SK-N-SH treated with all-trans-retinoic acid at 6 μM for 48 hours (cell line): ENCODE results near the gene PTPRG.

Experiments
- ATAC-seq: fragments of 200-7000 bp; cut with Tn5 transposase; 3 replicates; pipeline ENCODE4 v1.9.1; 2020; ENCODE audit warnings: mild to moderate bottlenecking, moderate library complexity
- ARNTL ChIP-seq: fragments of 450-650 bp; formaldehyde crosslinking; IDR thresholded peaks from 2 replicates; pipeline ENCODE4 v1.5.0; 2020; ENCODE audit warnings: low read depth, mild to moderate bottlenecking, moderate library complexity, borderline replicate concordance
- BACH2 ChIP-seq: fragments of 250-450 bp; sonication (Bioruptor Pico); IDR thresholded peaks from 2 replicates; pipeline ENCODE4 v1.9.0; 2021; ENCODE audit warnings: mild to moderate bottlenecking, borderline replicate concordance
- CREB5 ChIP-seq: fragments of 250-450 bp; sonication (Bioruptor Pico); IDR thresholded peaks from 2 replicates; pipeline ENCODE4 v1.5.1; 2020; ENCODE audit warnings: low read depth, mild to moderate bottlenecking, moderate library complexity
- ESRRG ChIP-seq: fragments of 250-450 bp; sonication (Bioruptor Pico); IDR thresholded peaks from 2 replicates; pipeline ENCODE4 v1.6.1; 2021; ENCODE audit warnings: mild to moderate bottlenecking
- GLIS3 ChIP-seq: fragments of 250-450 bp; sonication (Bioruptor Pico); IDR thresholded peaks from 2 replicates; pipeline ENCODE4 v1.5.0; 2020; ENCODE audit warnings: mild to moderate bottlenecking, moderate library complexity
- ISL1 ChIP-seq: fragments of 250-450 bp; sonication (Bioruptor Pico); IDR thresholded peaks from 2 replicates; pipeline ENCODE4 v2.1.2; 2022; ENCODE audit warnings: mild to moderate bottlenecking, moderate library complexity
- OSR1 ChIP-seq: fragments of 250-450 bp; sonication (Bioruptor Pico); IDR thresholded peaks from 2 replicates; pipeline ENCODE4 v1.8.0; 2022; ENCODE audit warnings: moderate library complexity, mild to moderate bottlenecking, inconsistent platforms
- PPARA ChIP-seq: fragments of 250-450 bp; sonication (Bioruptor Pico); IDR thresholded peaks from 2 replicates; pipeline ENCODE4 v1.5.0; 2020; ENCODE audit warnings: mild to moderate bottlenecking, borderline replicate concordance
- RARB ChIP-seq: fragments of 250-450 bp; sonication (Bioruptor Pico); IDR thresholded peaks from 2 replicates; pipeline ENCODE4 v1.8.0; 2021; ENCODE audit warnings: mild to moderate bottlenecking, moderate library complexity
- SNAI2 ChIP-seq: fragments of 250-450 bp; sonication (Bioruptor Pico); IDR thresholded peaks from 2 replicates; pipeline ENCODE4 v1.5.0; 2020; ENCODE audit warnings: mild to moderate bottlenecking, moderate library complexity
- TCF4 ChIP-seq: fragments of 250-450 bp; sonication (Bioruptor Pico); IDR thresholded peaks from 2 replicates; pipeline ENCODE4 v1.8.0; 2021; ENCODE audit warnings: mild to moderate bottlenecking, moderate library complexity, borderline replicate concordance
- TOX ChIP-seq: fragments of 250-450 bp; sonication (Bioruptor Pico); IDR thresholded peaks from 2 replicates; pipeline ENCODE4 v1.8.0; 2021; ENCODE audit warnings: mild to moderate bottlenecking, moderate library complexity, borderline replicate concordance
- TSHZ2 ChIP-seq: fragments of 250-450 bp; sonication (Bioruptor Pico); IDR thresholded peaks from 2 replicates; pipeline ENCODE4 v1.5.0; 2020; ENCODE audit warnings: mild to moderate bottlenecking, moderate library complexity
- ZC3H10 ChIP-seq: fragments of 250-450 bp; sonication (Bioruptor Pico); IDR thresholded peaks from 2 replicates; pipeline ENCODE4 v1.5.1; 2021; ENCODE audit warnings: mild to moderate bottlenecking, moderate library complexity
- ZFP3 ChIP-seq: fragments of 250-450 bp; sonication (Bioruptor Pico); IDR thresholded peaks from 2 replicates; pipeline ENCODE4 v1.5.0; 2020; ENCODE audit warnings: mild to moderate bottlenecking, moderate library complexity
- ZFP30 ChIP-seq: fragments of 450-650 bp; formaldehyde crosslinking; IDR thresholded peaks from 2 replicates; pipeline ENCODE4 v1.5.0; 2022; ENCODE audit warnings: mild to moderate bottlenecking, moderate library complexity
- ZNF565 ChIP-seq: fragments of 450-650 bp; formaldehyde crosslinking; conservative IDR thresholded peaks from 2 replicates; pipeline ENCODE4 v1.5.0; 2020; ENCODE audit warnings: low read depth, mild to moderate bottlenecking, moderate library complexity
- ZNF8 ChIP-seq: fragments of 450-650 bp; formaldehyde crosslinking; IDR thresholded peaks from 2 replicates; pipeline ENCODE4 v1.5.0; 2020; ENCODE audit warnings: mild to moderate bottlenecking, moderate library complexity
- TF ChIP-seq, protein P1 (sequence below): fragments of 250-450 bp; sonication (Bioruptor Pico); IDR thresholded peaks from 2 replicates; pipeline ENCODE4 v1.8.0; 2020; ENCODE audit warnings: mild to moderate bottlenecking, moderate library complexity, borderline replicate concordance

PTPRG gene

DNA sequence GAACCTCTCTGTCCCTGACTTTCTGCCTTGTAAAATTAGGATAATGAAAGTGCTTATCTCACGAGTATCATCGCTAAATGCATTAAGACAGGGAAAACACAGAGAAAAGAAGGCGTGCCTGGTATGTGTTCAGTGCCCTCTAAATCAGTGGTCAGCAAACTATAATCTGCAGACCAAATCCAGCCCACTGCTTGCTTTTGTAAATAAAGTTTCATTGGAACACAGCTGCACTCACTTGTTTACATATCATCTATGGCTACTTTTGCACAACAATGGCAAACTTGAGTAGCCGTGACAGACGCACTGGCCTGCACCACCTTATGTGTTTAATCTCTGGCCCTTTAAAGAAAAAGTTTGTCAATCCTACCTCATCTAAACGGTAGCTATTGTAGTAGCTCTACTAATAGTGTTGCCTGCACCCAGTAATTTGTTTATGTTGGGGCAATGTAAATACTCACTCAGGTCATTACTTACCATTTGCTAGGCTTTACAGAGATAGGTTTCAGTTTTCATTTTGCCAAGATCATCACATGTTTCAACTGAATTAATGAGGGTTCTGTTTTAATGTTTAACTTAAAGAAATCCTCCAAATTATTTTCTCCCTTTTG lies 582.6 kb downstream of the PTPRG start:
- ATAC-seq: no peak
- TF ChIP-seq, protein P1, sequence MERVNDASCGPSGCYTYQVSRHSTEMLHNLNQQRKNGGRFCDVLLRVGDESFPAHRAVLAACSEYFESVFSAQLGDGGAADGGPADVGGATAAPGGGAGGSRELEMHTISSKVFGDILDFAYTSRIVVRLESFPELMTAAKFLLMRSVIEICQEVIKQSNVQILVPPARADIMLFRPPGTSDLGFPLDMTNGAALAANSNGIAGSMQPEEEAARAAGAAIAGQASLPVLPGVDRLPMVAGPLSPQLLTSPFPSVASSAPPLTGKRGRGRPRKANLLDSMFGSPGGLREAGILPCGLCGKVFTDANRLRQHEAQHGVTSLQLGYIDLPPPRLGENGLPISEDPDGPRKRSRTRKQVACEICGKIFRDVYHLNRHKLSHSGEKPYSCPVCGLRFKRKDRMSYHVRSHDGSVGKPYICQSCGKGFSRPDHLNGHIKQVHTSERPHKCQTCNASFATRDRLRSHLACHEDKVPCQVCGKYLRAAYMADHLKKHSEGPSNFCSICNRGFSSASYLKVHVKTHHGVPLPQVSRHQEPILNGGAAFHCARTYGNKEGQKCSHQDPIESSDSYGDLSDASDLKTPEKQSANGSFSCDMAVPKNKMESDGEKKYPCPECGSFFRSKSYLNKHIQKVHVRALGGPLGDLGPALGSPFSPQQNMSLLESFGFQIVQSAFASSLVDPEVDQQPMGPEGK (CRISPR knock-in tag): no peak
- no peak for TF ChIP-seq BACH2 (CRISPR knock-in tag)
- TF ChIP-seq ZFP30 (CRISPR knock-in tag): no peak
- TF ChIP-seq TCF4: no peak
- no peak for TF ChIP-seq ESRRG (CRISPR knock-in tag)
- TF ChIP-seq ZC3H10 (CRISPR knock-in tag): no peak
- TF ChIP-seq CREB5 (CRISPR knock-in tag): no peak
- no peak for TF ChIP-seq ZFP3 (CRISPR knock-in tag)
- no peak for TF ChIP-seq TOX
- no peak for TF ChIP-seq SNAI2
- no peak for TF ChIP-seq RARB (CRISPR knock-in tag)
- TF ChIP-seq ZNF565 (CRISPR knock-in tag): no peak
- no peak for TF ChIP-seq TSHZ2
- no peak for TF ChIP-seq GLIS3 (CRISPR knock-in tag)
- TF ChIP-seq ISL1: no peak

GRCh38 chr3:62144482-62144881 lies 583.1 kb downstream of the PTPRG start:
- no peak for ATAC-seq
- TF ChIP-seq ZNF8 (CRISPR knock-in tag) (no peak), PPARA (CRISPR knock-in tag) (no peak), RARB (CRISPR knock-in tag) (no peak)

DNA sequence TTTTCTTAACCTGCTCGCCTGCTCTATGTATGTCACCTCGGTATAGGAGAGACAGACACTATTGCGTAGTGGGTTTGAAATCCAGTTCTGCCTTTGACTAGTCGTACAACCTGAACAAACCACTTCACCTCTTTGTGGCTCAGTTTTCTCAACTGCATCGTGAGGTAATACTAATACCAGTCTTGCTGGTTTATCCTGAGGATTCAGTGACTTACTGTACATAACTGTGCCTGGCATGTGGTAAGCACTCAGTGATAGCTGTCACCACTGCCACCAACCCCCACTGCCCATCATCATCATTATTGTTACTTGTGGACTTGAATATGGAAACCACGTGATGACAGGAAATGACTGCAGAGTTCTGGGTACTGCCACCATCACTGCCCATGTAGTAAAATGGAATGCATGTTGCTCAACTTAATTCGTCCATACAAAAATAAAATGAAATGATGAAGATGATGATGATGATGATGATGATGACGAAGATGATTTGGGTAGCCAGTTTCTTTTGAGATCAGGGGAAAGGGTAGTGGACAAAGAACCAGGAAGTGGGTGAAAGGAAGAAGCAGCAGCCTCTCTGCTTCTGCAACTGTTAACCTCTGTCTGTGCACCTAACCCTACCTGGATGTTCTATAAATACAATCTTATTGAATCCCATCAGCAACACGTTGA lies 583.9 kb downstream of the PTPRG start:
- no peak for ATAC-seq
- TF ChIP-seq ZNF565 (CRISPR knock-in tag) (no peak), GLIS3 (CRISPR knock-in tag) (no peak), ARNTL (CRISPR knock-in tag) (no peak), OSR1 (no peak), ZFP30 (CRISPR knock-in tag) (no peak), TCF4 (no peak)
- TF ChIP-seq, all 23 proteins: peak for 0

GRCh38 chr3:62149539-62149938 lies 588.2 kb downstream of the PTPRG start:
- no peak for TF ChIP-seq ISL1
- no peak for TF ChIP-seq ARNTL (CRISPR knock-in tag)
- no peak for TF ChIP-seq RARB (CRISPR knock-in tag)
- TF ChIP-seq TCF4: no peak
- TF ChIP-seq TSHZ2: no peak
- no peak for TF ChIP-seq BACH2 (CRISPR knock-in tag)
- TF ChIP-seq CREB5 (CRISPR knock-in tag): no peak
- no peak for TF ChIP-seq OSR1
- TF ChIP-seq TOX: no peak
- TF ChIP-seq ESRRG (CRISPR knock-in tag): no peak
- TF ChIP-seq, protein P1 (CRISPR knock-in tag): no peak
- ATAC-seq: no peak
